ENCODE results near the gene SYT7.

The SYT7 gene

DNA sequence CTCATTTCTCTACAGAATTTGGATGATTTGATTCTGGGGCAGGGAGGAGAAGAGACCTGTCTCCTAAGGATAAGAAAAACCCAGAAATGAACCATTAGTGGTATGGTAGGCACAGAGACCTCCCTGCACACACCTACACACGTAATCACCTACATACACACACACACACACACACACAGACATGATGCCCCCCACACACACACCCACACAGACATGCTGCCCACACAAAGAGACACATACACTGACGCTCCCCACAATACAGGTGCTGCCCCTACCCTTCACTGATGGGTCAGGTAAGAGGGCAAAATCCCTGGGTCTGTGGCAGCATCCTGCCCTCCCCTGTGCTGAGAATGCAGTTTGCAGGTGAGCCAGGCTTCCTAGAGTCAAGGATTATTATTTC, 1.1 kb upstream of the SYT7 start:
- DNase-seq: no peak

- no peak for DNase-seq
Observed at GRCh38 chr11:61580271-61580888, 496 bp downstream of the SYT7 start.

DNA sequence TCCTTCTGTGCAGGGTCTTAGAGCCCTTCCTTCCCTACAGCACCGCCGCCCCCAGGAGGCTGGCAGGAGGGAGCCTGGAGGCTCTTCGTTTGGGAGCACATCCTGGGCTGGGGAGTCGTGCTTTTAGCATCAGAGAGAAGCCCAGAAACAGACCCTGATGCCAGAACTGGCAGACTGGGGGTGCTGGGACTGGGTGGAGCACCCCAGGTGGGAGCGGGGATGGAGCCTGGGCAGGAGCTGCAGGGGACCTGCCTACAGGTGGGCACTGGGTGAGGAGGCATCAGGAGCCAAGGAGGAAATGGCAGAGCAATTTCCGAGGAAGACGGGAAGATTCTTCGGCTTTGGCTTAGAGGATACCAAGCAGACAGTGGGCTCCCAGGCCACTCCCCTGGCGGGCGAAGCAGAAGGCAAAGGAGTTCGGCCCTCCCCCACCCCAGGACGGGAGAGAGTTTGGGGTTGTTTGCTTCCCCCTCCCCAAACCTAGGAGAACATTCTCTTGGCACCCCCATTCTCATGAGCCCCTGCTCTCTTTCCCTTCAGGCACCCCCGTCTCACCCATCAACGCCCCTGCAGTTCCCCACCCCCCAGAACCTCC, 1.1 kb downstream of the SYT7 start:
- no peak for DNase-seq

- DNase-seq: no peak
Observed at GRCh38 chr11:61578819-61579675, 1.8 kb downstream of the SYT7 start.

- DNase-seq: no peak
Observed at GRCh38 chr11:61577383-61578118, 3.3 kb downstream of the SYT7 start.

- no peak for DNase-seq
Observed at GRCh38 chr11:61575886-61576861, 4.7 kb downstream of the SYT7 start.

- no peak for DNase-seq
Observed at GRCh38 chr11:61574611-61575010, 6.3 kb downstream of the SYT7 start.

DNA sequence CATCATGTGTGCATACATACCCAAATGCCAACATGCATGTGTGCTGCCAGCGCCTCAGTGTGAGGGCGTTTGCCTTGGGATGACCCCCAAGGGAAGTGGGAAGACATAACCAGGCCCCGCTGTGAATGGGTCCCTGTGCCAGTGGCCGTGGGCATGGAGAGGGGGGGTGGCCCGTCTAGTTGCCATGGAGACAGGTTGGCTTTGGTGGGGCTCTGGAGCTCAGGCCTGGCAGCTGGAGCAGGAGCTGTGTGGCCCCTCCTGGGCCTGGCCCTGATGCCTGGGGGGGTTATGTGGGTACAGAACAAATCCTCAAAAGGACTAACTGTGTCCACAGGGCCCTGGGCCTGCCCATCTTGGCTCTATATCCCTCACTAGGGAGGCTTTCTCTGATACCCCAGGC, 8.0 kb downstream of the SYT7 start:
- no peak for DNase-seq

- no peak for DNase-seq
Observed at GRCh38 chr11:61571869-61572268, 9.0 kb downstream of the SYT7 start.

- no peak for DNase-seq
Observed at GRCh38 chr11:61571337-61571736, 9.5 kb downstream of the SYT7 start.

DNA sequence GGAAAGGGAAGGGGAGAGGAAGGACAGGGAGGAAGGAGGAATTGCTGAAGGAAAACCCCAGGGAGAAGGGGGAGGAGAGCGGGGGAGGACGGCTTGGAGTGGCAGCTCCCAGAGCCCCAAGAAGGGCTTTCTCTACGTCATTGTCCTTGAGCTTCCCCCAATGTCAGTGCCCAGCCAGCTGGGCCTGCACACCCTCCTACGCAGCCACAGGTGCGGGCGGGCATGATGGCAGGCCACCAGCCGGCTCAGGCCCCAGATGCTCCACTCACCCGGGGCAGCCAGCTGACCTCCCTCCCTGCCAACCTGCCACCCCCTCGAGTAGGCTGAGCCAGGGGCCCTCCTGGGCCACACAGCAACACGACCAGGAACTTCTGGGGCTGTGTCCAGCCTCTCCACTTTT, 11.2 kb downstream of the SYT7 start:
- no peak for DNase-seq

GRCh38 chr11:61569018-61569417, 11.9 kb downstream of the SYT7 start:
- no peak for DNase-seq

GRCh38 chr11:61567286-61568061, 13.4 kb downstream of the SYT7 start:
- DNase-seq: peak; percentile 59 to 62

- no peak for DNase-seq
Observed at GRCh38 chr11:61564936-61565696, 15.8 kb downstream of the SYT7 start.

DNA sequence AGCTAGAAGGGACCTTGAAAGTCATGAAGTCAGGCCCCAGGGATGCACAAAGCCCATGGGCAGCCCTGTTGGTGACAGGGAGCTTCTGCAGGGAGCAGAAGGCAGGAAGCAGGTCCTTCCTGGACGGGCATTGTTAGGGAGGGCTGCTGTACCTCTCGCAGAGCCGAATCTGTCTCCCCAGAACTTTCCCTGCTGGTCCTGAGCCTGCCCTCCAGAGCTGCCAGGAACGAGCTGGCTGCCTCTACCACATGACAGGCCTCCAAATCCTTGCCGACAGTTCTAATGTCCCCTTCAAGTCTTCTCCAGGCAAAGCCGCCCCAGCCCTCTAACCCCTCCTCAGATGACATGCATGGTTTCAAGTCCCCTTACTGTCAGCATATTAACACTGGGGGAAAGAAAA, 20.1 kb downstream of the SYT7 start:
- DNase-seq: no peak

DNA sequence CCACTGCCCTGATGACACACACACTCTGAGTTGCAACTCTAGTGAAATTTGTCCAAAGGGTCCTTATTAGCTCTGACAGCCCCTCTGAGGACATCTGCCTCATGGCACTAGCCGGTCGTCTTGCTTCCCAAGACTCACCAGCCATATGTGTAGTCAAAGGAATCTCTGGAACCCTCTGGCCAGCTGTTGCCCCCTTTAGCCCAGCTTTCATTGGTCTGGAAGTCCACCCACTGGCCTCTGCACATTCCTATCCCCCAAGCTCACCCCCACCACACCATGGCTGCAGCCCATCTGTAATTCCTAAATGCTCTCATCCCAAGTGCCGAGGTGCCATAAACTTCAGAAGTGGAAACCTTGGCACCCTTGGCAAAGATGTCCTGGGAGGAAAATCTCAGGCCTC, 24.3 kb downstream of the SYT7 start:
- DNase-seq: no peak

- no peak for DNase-seq
Observed at GRCh38 chr11:61555978-61556377, 24.9 kb downstream of the SYT7 start.

- DNase-seq: no peak
Observed at GRCh38 chr11:61555051-61555969, 25.6 kb downstream of the SYT7 start.
